ENCODE results near the gene CTDSPL.

CTDSPL gene

DNA sequence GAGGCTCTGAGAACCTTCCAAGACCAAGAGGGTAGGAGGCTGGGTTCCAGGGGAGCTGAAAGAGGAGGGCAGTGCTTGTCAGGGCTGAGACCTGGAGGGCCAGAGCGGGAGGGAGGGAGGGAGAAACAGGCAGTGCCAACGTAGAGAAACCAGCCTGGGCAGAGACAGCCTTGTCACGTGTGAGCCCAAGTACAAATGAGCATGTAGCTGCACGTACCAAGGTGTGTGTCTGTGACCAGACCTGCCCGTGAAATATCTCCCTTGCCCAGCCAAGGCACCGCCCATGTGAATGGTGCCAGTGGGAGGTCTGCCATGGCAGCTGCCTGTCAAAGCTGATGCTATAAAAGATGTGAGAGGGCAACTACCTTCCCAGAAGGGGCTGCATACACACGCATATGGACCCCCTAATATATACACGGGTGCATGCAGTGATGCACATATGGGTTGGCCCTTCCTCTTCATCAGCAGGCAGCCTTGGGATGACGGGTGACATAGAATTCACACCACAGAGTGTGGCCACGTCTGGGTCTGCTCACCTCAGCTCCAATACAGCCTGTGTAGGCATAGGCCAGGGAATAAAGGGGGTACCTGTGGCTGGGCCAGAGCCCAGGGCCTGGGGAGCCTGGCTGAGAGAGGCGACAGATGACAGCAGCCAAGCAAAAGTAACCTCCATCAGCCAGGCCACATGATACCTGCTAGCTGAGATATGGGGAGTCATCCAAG lies 7.8 kb upstream of the CTDSPL start:
- DNase-seq, result no peak

DNA sequence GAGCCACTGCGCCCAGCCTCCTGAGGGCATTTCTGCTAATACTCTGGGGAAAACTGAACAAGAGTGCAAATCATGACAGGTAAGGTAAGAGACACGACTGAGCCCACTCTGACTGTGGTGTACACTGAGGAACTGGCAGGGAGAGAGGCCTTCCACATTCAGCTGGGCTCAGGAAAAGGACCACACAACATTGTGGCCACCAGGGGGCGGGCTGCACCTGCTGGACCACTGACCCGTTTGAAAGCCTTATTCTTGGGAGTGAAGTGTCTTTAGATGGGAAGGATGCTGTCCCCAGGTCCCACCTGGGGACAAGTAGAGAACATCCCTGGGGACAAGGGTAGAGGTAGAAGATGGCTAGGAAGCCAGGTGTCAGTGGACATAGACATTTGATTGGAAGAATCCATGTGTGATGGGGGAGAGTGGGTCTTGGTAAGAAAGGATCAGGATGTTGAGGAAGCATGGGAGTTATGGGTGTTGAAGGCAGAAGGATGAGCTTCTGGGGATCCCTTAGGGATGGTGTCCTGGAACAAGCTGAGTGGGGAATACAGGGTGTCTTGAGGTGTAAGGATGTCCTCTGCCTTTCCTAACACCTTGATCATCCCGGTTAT lies 6.2 kb upstream of the CTDSPL start:
- DNase-seq, result peak; percentile 88

DNA sequence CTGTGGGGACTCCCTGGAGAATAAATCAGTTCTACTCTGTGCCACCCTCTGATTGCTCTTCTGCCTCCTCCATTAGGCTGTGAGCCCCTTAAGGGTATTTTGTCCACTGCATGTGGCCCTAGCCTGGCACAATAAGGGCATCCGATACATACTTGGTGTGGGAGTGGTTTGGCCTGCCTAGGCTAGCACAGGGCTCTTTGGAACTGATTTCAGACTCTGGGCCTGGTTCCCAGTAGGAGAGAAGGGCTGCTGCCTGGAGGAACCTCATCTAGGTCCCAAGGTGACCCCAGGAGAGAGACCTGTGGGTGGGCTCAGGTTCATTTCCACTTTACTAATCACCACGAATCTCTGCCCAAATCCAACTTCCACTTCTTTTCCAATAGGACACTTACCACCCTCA lies 5.3 kb upstream of the CTDSPL start:
- no peak for DNase-seq

DNA sequence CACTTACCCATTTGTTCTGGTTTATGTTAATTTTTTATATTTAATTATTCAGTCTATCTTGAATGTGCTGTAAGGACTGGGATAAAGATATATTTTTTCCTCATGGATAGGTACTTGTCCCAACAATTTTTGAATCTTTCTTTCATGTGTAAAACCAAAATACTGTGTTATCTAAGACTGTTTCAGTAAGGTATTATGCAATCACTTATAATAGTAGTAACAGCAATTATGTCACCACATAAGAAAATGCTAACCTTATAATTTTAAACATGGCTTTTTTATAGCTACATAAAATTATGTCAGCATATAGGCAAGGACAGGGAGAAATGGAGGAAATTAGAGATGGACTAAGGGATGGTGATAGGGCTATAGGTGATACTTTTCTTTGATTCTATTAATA lies 2.9 kb upstream of the CTDSPL start:
- DNase-seq, result no peak

DNA sequence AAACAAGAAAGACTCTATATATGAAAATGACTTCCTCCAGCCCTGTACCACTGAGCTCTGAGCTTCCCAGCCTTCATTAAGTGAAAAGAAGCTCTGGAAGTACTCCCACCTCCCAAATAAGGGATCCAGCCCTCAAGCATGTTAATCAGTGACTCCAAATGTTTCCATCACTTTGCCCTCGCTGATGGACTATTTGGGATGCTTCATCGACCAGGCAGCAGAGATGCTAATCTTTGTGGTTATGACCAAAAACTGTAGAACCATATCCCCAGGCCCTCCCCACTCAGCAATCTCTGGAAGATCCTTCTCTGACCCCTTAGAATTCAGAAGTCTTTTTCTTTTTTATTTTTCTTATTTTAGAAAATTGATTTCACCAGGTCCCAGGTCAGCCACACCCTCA lies 2.3 kb upstream of the CTDSPL start:
- peak; percentile 21 for DNase-seq

DNA sequence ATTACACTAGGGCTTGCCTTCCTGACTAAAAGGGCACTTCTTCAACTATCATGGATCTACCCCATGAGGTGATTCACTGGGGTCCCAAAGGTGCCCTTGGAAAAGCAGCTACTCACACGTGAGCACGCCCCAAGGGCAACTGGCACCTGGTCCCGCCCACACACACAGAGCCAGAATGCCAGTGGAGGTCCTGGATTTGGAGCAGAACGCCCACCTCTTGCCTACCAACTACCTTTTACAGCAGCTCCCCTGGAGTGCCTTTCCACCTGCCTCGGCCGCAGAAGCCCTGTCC lies 1.8 kb upstream of the CTDSPL start:
- no peak for DNase-seq

DNA sequence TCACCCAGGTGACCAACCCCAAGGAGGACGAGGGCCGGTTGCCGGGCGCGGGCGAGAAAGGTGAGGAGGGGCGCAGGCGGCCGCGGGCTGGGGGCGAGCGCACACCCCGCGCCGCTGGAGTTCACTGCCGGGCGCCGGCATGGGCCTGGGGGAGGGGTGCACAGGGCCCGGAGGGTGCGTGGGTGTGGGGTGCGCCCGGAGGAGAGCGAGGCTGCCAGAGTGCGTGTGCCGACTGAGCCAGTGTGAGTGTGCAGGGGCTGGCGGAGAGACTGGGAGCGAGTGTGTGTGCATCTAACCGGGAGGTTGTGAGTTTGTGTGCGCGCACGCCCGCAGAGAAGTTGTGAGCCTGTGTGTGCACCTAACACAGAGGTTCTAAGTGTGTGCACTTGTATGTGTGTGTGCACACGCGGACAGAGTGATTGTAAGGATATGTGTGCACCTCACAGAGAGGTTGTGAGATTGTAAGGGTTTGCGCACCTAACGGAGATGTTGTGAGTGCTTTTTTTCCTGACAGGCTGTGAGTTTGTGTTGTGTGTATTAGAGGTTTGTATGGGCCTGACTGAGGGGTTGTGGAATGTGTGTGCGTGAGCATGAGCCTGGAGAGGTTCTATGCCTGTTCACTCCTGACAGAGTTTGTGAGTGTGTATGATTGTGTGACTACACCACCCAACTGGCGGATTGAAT lies 681 bp downstream of the CTDSPL start:
- DNase-seq, result peak; percentile 68

DNA sequence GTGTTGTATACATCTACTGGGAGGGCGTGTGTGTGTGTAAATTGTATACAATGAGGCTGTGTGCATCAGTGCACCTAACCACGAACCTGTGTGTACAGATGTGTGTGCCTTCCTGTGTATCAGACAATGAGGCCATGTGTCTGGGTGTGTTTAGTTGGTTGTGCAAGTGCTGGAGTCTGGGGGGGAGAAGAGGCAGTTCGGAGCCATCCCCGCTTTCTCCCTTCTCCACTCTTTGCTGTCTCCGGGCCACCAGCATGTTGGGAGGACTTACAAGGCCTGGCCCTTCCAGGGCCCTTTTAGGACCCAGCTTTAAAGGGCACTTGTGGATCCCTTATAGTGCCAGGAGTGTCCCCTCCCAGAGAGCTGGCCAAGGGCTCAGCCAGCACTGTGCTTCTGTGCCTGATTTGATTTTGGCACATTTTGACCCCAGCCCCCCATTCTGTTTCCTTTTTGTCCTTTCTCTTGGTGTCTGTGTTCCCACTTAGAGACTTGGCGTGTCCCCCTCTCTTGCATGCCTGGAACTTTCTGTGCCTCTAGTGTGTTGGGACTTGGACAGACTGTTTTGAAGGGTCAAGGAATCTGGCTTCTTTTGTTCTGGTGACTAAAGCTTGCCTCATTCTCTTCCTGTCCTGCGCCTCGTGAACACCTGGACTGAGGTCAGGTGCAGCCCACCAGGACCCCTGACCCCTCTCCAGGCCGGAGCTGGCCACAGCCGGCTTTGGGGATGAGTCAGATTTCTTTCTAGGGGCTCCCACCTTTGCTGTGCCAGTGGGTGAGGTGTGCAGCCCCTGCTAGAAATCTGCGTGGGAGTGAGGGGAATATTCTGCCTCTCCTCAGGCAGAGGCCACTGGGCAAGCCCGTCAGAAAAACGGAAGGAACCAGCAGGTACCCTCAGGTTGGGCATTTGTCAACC lies 1.5 kb downstream of the CTDSPL start:
- DNase-seq, result peak; percentile 55

DNA sequence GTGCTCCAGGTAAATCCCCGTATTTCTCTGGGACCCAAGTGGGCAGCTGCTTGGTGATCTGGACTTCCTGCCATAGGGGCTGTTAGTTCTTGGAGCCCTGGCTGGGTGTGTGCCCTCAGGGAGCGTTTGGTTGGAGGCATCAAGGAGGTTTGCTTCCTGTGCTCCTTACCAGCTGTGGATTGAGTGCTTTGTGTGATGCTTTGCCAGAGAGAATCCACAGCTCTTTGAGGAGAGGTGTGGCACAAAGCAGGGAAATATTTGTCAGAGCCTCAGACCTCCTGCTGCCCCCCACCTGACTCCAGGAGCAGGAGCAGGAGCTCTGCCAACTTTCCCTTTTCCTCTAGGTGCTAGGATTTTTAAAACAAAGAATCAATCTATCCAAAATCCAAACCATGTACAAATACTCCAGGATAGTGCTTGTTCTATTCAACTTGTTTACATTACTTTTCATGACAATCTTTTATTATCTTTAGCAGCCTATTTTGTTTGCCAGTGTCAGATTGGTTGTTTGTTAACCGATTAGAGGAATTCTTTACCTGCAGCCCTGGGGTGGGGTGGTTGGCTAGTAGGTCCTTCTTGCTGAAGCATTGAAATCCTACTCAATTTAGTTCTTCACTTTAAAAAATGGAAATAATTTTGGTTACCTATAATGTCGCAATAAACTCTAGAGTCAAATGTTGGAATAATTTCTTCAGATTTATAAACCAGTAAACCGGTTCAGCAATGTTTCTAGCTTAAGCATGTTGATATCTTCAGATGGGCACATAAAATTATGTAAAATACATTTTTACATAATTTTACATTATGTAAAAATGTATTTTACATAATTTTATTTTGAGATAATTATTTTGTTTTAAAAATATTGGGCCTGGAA lies 2.5 kb downstream of the CTDSPL start:
- no peak for DNase-seq

DNA sequence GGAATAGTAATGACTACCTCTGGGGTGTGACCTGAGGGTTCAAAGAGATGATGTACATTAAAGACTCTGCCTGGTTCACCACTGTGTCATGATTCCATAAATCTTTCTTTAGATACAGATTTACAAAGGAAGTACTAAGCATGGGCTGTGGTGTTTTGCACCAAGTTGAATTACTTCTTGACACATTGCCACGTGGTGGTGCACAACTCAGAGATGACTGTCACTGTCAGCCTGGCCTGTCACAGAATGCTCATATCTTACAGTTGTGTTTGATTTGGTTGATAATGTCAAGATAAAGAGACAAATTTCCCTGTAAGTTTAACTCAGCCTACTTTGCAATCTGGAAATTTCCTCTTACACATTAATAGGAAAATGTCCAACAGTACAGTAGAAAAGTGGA lies 3.2 kb downstream of the CTDSPL start:
- peak; percentile 68 for DNase-seq

DNA sequence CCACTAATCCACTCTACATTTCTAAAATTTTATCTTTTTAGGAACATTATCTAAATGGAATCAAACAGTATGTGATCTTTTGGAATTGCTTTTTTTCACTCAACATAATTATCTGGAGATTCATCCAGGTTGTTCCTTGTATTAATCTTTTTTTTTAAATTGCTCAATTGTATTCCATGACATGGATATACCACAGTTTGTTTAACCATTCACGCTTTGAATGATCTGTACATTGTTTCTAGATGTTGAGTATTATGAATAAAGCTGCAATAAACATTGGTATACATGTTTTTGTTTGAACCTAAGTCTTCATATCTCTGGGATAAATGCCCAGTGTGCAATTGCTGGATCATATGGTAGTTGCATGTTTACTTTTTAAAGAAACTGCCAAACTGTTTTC lies 5.5 kb downstream of the CTDSPL start:
- DNase-seq, result no peak

DNA sequence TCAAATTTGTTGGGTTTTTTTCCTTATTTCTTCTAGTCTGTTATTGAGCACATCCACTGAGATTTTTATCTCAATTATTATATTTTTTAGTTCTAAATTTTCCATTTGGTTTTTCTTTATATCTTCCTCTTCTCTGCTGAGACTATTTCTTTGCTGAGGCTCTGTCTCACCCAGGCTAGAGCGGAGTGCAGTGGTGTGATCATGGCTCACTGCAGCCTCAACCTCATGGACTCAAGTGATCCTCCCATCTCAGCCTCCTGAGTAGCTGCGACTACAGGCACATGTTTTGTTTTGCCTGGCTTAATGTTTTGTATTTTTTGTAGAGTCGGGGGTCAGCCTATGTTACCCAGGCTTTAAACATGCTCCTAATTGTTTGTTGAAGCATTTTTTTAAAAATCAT lies 10.2 kb downstream of the CTDSPL start:
- DNase-seq, result no peak

DNA sequence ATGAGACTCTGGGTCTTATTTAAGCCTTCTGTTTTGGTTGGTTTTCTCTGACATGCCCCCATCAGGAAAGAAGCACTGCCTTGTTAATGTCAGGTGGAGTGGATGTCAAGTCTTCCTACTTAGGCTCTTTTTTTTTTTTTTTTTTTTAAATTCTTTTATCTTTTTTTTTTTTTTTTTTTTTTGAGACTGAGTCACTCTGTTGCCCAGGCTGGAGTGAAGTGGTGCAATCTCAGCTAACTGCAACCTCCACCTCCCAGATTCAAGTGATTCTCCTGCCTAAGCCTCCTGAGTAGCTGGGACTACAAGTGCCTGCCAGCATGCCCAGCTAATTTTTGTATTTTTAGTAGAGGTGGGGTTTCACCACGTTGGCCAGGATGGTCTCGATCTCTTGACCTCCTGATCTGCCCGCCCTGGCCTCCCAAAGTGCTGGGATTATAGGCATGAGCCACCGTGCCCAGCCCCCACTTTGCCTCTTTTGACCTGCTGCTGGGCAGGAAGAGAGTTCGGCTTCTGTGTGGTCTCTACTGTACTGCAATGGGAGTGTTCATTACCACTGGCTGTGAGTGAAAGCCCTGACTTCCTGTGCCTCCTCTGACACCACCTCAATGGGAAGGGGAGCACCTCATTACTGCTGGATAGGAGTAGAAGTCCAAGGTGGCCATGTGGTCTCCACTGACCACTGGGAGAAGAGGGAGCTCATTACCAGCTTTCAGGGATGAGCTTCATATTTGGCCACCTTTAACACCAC lies 10.9 kb downstream of the CTDSPL start:
- no peak for DNase-seq

DNA sequence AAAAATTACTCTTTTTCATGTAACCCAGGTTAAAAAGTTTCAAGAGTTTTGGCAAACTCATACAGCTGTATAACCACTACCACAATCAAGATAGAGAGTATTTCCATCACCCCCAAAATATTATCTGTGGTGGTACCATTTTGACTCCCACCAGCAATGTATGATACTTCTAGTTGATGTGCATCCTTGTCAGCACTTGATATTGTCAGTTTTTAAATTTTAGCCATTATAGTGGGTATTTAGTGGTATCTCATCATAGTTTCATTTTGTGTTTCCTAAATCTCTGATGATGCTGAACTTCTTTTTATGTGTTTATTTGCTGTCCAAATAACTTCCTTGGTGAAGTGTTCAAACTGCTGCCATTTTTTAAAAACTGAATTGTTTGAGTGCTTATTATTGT lies 14.6 kb downstream of the CTDSPL start:
- no peak for DNase-seq

DNA sequence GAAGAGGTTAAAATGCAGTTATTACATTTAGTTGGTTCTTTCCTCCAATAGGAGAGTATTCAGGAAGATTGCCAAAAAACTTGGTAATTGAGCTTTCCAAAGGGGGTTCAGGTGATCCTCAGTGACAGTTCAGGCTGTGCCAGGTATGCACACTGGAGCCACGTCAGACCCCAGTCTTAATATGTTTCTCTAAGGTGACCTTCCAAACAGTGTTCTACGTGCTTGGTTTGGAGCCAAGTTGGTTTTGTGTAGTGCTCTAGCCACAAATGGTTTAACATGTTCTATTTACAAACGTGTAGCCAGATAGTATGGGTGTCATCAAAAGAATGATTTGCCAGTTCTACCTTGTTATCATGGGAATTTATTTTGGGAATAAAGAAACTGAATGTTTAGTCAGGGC lies 21.0 kb downstream of the CTDSPL start:
- DNase-seq, result no peak

DNA sequence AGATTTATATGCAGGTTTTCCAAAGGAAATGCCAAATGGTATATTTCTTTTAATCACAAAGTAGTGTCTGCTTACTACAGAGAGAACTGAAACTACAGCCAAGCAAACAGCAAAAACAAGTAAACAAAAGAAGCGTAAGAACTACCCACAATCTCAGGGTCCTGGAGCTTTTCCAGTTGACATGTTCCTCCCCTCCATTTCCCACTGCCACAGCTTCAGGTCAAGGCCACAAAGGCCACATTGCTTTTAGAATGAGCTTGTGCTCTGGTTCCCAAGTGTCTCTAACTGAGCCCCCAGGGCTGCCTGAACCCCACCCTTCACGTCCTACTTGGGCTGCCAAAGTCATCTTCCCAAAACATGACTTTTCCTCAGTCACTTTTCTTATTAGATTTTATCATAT lies 24.1 kb downstream of the CTDSPL start:
- no peak for DNase-seq

DNA sequence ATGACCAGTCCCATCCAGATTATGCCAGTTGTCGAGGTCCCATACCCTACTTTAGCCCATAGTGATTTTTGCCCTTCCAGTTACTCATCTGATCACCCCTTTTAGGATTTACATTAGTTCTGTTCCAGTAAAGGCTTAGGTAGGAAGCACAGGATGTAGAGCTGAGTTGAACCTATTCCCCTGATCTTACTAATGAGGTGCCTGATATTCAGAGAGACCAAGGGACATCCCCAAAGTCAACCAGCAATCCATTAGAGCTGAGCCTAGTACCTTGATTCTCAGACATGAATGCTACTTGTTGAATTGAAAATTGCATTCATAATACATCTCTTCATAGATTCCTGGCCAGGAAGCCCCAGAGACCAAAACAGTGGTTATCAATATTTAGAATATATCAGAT lies 24.7 kb downstream of the CTDSPL start:
- DNase-seq, result no peak

DNA sequence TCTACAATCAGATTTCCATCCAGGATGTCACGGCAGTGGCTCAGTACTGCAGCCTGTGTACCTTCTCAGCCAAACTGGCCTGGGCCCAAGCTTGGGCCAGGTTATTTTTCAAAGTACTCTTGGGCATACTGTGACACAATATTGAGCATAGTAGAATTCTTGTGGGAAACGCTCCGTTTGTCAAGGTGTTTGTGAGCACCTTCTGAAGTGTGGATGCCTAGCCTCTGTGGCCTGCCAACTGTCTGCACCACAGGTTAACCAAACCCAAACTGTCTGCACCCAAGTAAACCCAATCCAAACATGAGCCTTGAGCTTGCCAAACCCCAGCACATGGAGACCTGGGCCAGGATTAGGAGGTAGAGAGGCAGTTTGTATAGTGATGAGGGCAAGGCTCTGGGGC lies 25.4 kb downstream of the CTDSPL start:
- no peak for DNase-seq

DNA sequence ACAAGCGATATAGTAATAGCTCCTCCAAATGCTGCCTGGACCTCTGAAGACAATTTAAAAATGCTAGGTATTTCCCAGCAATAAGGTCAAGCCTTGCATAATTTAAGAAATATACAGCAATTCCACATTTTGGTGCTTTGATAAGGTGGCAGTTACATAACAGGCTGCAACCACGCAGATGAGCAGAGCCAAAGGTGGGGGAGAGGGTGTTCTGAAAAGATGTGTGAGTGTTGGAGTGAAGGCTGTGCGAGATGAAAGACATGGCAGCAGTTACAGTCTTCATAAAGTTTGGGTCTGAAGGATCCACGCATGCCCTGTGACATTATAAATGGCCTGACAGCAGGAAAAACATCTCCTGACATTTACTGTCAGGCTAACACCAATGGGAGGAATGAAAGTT lies 26.1 kb downstream of the CTDSPL start:
- no peak for DNase-seq

DNA sequence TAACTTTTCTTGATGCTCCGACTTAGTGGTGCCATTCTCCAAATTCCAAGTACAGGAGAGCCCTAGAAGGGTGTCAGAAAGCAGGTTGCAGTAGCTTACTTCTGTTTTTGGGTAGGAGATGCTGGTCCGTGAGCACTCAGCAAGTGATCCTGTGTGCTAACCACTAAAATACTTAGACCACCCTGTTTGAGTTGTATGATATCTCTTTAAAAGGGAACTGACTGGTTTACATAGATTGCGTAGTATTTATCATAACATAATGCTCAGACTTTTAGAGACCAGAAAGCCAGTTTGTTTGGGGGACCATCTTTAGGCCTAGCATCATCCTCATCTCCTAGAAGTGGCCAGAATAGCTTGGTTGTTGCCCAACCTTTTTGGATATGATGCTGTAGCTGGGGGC lies 26.7 kb downstream of the CTDSPL start:
- peak; percentile 55 for DNase-seq

DNA sequence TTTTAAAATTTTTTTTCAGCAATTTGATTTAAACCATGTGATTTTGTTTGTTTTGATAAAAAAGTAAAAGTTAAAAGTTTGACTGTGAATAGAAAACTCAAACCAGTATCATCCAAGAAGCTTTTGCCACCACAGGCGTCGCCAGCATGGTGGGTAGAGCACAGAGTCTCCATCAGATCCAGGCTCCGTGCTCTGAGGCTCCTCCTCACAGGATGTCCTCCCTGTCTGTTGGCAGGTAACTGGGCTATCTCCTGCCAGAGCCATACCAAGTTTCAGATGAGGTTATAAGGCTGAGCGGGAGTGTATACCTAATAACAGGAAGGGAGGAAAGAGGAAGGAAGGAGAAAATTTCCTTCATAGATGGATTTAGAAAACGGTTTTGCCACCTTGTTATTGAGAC lies 28.8 kb downstream of the CTDSPL start:
- DNase-seq, result no peak

DNA sequence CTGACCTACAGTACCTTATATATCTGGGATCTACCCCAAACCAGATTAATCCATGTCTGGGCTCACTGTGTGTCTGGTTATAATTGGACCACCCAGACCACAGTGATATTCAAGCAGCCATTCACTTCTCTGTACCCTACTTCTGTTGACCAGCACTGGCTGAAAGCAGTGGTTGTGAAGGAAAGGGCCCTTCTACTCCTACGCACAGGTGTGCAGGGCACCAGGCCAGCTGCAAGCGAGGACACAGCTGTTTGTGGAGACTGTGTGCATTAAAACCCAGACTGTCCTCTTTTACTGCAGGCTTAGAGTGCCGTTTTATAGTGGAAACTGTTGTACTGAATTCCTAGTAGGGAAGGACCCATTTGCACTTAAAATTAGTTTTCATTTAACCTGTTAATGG lies 29.5 kb downstream of the CTDSPL start:
- no peak for DNase-seq

Data from hematopoietic multipotent progenitor cell treated with erythropoietin and hydrocortisone succinate and interleukin-3 and kit ligand, for 4 days (in vitro differentiated cells).